Measurements from ENCODE around the gene SSTR3.

SSTR3 gene

GRCh38 chr22:37169947-37170688, 42.2 kb downstream of the SSTR3 start:
- DNase-seq (ENCODE audit: extremely low spot score), result no peak
- ChIA-PET POLR2A (no interaction called here), CTCF (interaction anchor here (0.6 kb wide), 1 partner anchor 50 kb away, joined by 3 read pairs; no protein-coding TSS in a partner anchor)
- no peak for TF ChIP-seq NFRKB (IDR thresholded peaks at IDR 0.05)
- TF ChIP-seq SP1 (IDR thresholded peaks at IDR 0.05), result no peak
- no peak for TF ChIP-seq FOXK2 (IDR thresholded peaks at IDR 0.05)
- TF ChIP-seq FOXM1 (IDR thresholded peaks at IDR 0.05; ENCODE audit: borderline replicate concordance), result no peak
- no peak for TF ChIP-seq ZNF384 (IDR thresholded peaks at IDR 0.05)
- TF ChIP-seq HDGF (IDR thresholded peaks at IDR 0.05; ENCODE audit: borderline replicate concordance), result no peak
- no peak for TF ChIP-seq SUZ12 (IDR thresholded peaks at IDR 0.05)
- no peak for TF ChIP-seq PKNOX1 (IDR thresholded peaks at IDR 0.05)
- no peak for TF ChIP-seq ARNT (IDR thresholded peaks at IDR 0.05)
- no peak for TF ChIP-seq BHLHE40 (IDR thresholded peaks at IDR 0.05; ENCODE audit: borderline replicate concordance)
- TF ChIP-seq FOXA1 (IDR thresholded peaks at IDR 0.05), result no peak
- TF ChIP-seq L3MBTL2 (conservative IDR thresholded peaks at IDR 0.05), result no peak
- no peak for TF ChIP-seq TARDBP (IDR thresholded peaks at IDR 0.05)
- no peak for TF ChIP-seq CTBP1 (IDR thresholded peaks at IDR 0.05; ENCODE audit: borderline replicate concordance)
- TF ChIP-seq LEF1 (IDR thresholded peaks at IDR 0.05; ENCODE audit: borderline replicate concordance), result no peak
- TF ChIP-seq ELF4 (IDR thresholded peaks at IDR 0.05), result no peak

GRCh38 chr22:37169406-37169805, 42.9 kb downstream of the SSTR3 start:
- TF ChIP-seq FOXM1 (IDR thresholded peaks at IDR 0.05; ENCODE audit: borderline replicate concordance), result no peak
- TF ChIP-seq FOXK2 (IDR thresholded peaks at IDR 0.05), result no peak
- no peak for TF ChIP-seq LEF1 (IDR thresholded peaks at IDR 0.05; ENCODE audit: borderline replicate concordance)
- no peak for TF ChIP-seq ZNF384 (IDR thresholded peaks at IDR 0.05)
- no peak for TF ChIP-seq TARDBP (IDR thresholded peaks at IDR 0.05)
- no peak for TF ChIP-seq L3MBTL2 (conservative IDR thresholded peaks at IDR 0.05)
- TF ChIP-seq PKNOX1 (IDR thresholded peaks at IDR 0.05), result no peak
- TF ChIP-seq BHLHE40 (IDR thresholded peaks at IDR 0.05; ENCODE audit: borderline replicate concordance), result no peak
- no peak for TF ChIP-seq SP1 (IDR thresholded peaks at IDR 0.05)
- TF ChIP-seq CTBP1 (IDR thresholded peaks at IDR 0.05; ENCODE audit: borderline replicate concordance), result no peak
- no peak for TF ChIP-seq NFRKB (IDR thresholded peaks at IDR 0.05)
- no peak for DNase-seq (ENCODE audit: extremely low spot score)
- ChIA-PET CTCF (interaction anchor here (0.6 kb wide), 1 partner anchor 50 kb away, joined by 3 read pairs; no protein-coding TSS in a partner anchor), POLR2A (no interaction called here)

GRCh38 chr22:37167981-37168647, 44.2 kb downstream of the SSTR3 start:
- CTCF ChIA-PET, result no interaction called here
- TF ChIP-seq NFRKB (IDR thresholded peaks at IDR 0.05) (no peak), L3MBTL2 (conservative IDR thresholded peaks at IDR 0.05) (no peak), PKNOX1 (IDR thresholded peaks at IDR 0.05) (no peak), HDGF (IDR thresholded peaks at IDR 0.05; ENCODE audit: borderline replicate concordance) (no peak), LEF1 (IDR thresholded peaks at IDR 0.05; ENCODE audit: borderline replicate concordance) (no peak), FOXM1 (IDR thresholded peaks at IDR 0.05; ENCODE audit: borderline replicate concordance) (no peak), SP1 (IDR thresholded peaks at IDR 0.05) (no peak), ARNT (IDR thresholded peaks at IDR 0.05) (no peak), SUZ12 (IDR thresholded peaks at IDR 0.05) (no peak), TARDBP (IDR thresholded peaks at IDR 0.05) (no peak), FOXA1 (IDR thresholded peaks at IDR 0.05) (no peak), FOXK2 (IDR thresholded peaks at IDR 0.05) (no peak), BHLHE40 (IDR thresholded peaks at IDR 0.05; ENCODE audit: borderline replicate concordance) (no peak), ELF4 (IDR thresholded peaks at IDR 0.05) (no peak), ZNF384 (IDR thresholded peaks at IDR 0.05) (no peak), CTBP1 (IDR thresholded peaks at IDR 0.05; ENCODE audit: borderline replicate concordance) (no peak)
- POLR2A ChIA-PET, result no interaction called here
- DNase-seq (ENCODE audit: extremely low spot score), result no peak

- ChIA-PET POLR2A (interaction anchor here (0.9 kb wide), 1 partner anchor 32 kb away, joined by 3 read pairs; no protein-coding TSS in a partner anchor), CTCF (interaction anchor here (1.3 kb wide), 1 partner anchor 32 kb away, joined by 4 read pairs; no protein-coding TSS in a partner anchor)
- TF ChIP-seq NFRKB (IDR thresholded peaks at IDR 0.05), result no peak
- TF ChIP-seq L3MBTL2 (conservative IDR thresholded peaks at IDR 0.05), result no peak
- no peak for TF ChIP-seq TARDBP (IDR thresholded peaks at IDR 0.05)
- no peak for TF ChIP-seq ZNF384 (IDR thresholded peaks at IDR 0.05)
- no peak for TF ChIP-seq FOXA1 (IDR thresholded peaks at IDR 0.05)
- no peak for TF ChIP-seq HDGF (IDR thresholded peaks at IDR 0.05; ENCODE audit: borderline replicate concordance)
- DNase-seq (ENCODE audit: extremely low spot score), result no peak
Observed at GRCh38 chr22:37167176-37167980, 44.9 kb downstream of the SSTR3 start.

- ChIA-PET CTCF (interaction anchor here (1.3 kb wide), 1 partner anchor 33 kb away, joined by 4 read pairs; no protein-coding TSS in a partner anchor), POLR2A (interaction anchor here (0.9 kb wide), 1 partner anchor 33 kb away, joined by 3 read pairs; no protein-coding TSS in a partner anchor)
- DNase-seq (ENCODE audit: extremely low spot score), result peak; percentile 94
- TF ChIP-seq PKNOX1 (IDR thresholded peaks at IDR 0.05), result no peak
- no peak for TF ChIP-seq ZNF384 (IDR thresholded peaks at IDR 0.05)
- TF ChIP-seq ELF4 (IDR thresholded peaks at IDR 0.05), result no peak
- no peak for TF ChIP-seq CTBP1 (IDR thresholded peaks at IDR 0.05; ENCODE audit: borderline replicate concordance)
- no peak for TF ChIP-seq FOXM1 (IDR thresholded peaks at IDR 0.05; ENCODE audit: borderline replicate concordance)
- TF ChIP-seq FOXA1 (IDR thresholded peaks at IDR 0.05), result no peak
- no peak for TF ChIP-seq TARDBP (IDR thresholded peaks at IDR 0.05)
- TF ChIP-seq HDGF (IDR thresholded peaks at IDR 0.05; ENCODE audit: borderline replicate concordance), result no peak
- TF ChIP-seq SUZ12 (IDR thresholded peaks at IDR 0.05), result no peak
- no peak for TF ChIP-seq SP1 (IDR thresholded peaks at IDR 0.05)
- no peak for TF ChIP-seq BHLHE40 (IDR thresholded peaks at IDR 0.05; ENCODE audit: borderline replicate concordance)
Observed at GRCh38 chr22:37166675-37167066, 45.6 kb downstream of the SSTR3 start.
